Gastroesophageal sphincter (tissue), 4 donors: ENCODE measurements around the gene NEDD9. TPM values are rescaled to one million over a fixed set of nuclear protein-coding genes. Genes with fewer than 3 reads are reported as not detected.

ENCODE experiments used
- ATAC-seq: fragments of 150-250 bp; one replicate; pipeline ENCODE4 v1.9.1; 2016; ENCODE audit warnings: mild to moderate bottlenecking, moderate library complexity
- H3K27ac ChIP-seq, 4 donors: fragments of 200-600 bp; sonication (generic) in 3 of 4; 1 replicate in 3 of 4; 2 replicates in 1 of 4; pipeline ENCODE4 v1.5.1; 2016 to 2019
- H3K27me3 ChIP-seq: fragments of 200-600 bp; sonication (generic); one replicate; pipeline ENCODE4 v1.5.1; 2019
- H3K36me3 ChIP-seq, 2 donors: fragments of 200-600 bp; sonication (generic); one replicate each; pipeline ENCODE4 v1.5.1; 2019; ENCODE audit warnings: control low read depth in 1 of 2
- H3K4me1 ChIP-seq, 3 donors: fragments of 200-600 bp; sonication (generic); 1 replicate in 2 of 3; 2 replicates in 1 of 3; pipeline ENCODE4 v1.5.1; 2016 to 2019; ENCODE audit warnings: control low read depth in 2 of 3
- H3K4me3 ChIP-seq, 2 donors: fragments of 200-600 bp; sonication (generic); one replicate each; pipeline ENCODE4 v1.5.1; 2019; ENCODE audit warnings: mild to moderate bottlenecking in 1 of 2, moderate library complexity in 1 of 2
- H3K9me3 ChIP-seq, 3 donors: fragments of 200-600 bp; sonication (generic); one replicate each; pipeline ENCODE4 v1.5.1; 2017 to 2019; ENCODE audit warnings: control low read depth in 2 of 3
- CTCF ChIP-seq, 4 experiments: fragments of 200-600 bp in 2 of 4; fragments of 450-650 bp in 2 of 4; sonication (generic) in 1 of 4; IDR thresholded peaks; one replicate each; pipeline ENCODE4 v1.5.1; 2017 to 2019; ENCODE audit warnings: antibody characterized with exemption in 4 of 4, mild to moderate bottlenecking in 2 of 4, moderate library complexity in 2 of 4
- EP300 ChIP-seq: sonication (generic); formaldehyde crosslinking; IDR thresholded peaks from one replicate; pipeline ENCODE4 v1.6.1; 2017; ENCODE audit warnings: antibody characterized with exemption, mild to moderate bottlenecking
- POLR2A ChIP-seq, 2 donors: fragments of 450-650 bp; IDR thresholded peaks; one replicate each; pipeline ENCODE4 v1.6.1; 2017; ENCODE audit warnings: antibody characterized with exemption in 2 of 2, mild to moderate bottlenecking in 2 of 2, moderate library complexity in 1 of 2
- POLR2AphosphoS5 ChIP-seq: sonication (generic); formaldehyde crosslinking; IDR thresholded peaks from one replicate; pipeline ENCODE4 v1.6.1; 2017; ENCODE audit warnings: antibody characterized with exemption
- WGBS, 2 donors: methylation state at CpG; one replicate each; pipeline ENCODE4 v1.1.5; 2018; ENCODE audit warnings: low coverage in 1 of 2; 5-methylcytosine and 5-hydroxymethylcytosine counted together
- total RNA-seq, 4 donors: library from RNA; depleted of rRNA; stranded (reverse); fragments of >200 nt; gene quantifications; one replicate each; pipeline ENCODE4 v1.1.0, GENCODE V29; 2016

NEDD9 gene
- total RNA-seq, 4 donors from 2014 or later = 13.1 to 42.7 (median 26.7) TPM

GRCh38 chr6:11183761-11184362 lies 48.6 kb downstream of the NEDD9 start:
- Histone ChIP-seq H3K27ac (no peak overlapping the region), H3K9me3 (peaks cover 0 to 3% (median 0%) of the 10 kb centered on the region in 3 donors), H3K36me3 (peaks cover 0 to 52% of the 10 kb centered on the region in 2 donors), H3K27me3 (no peaks in the 10 kb centered on the region), H3K4me3 (no peak overlapping the region), H3K4me1 (peaks cover 0 to 11% (median 0%) of the 10 kb centered on the region in 3 donors)
- TF ChIP-seq POLR2A (IDR thresholded peaks at IDR 0.05) = no peak
- no peak for TF ChIP-seq POLR2AphosphoS5
- TF ChIP-seq CTCF (IDR thresholded peaks at IDR 0.05) = no peak
- no peak for TF ChIP-seq EP300
- 85 to 100% methylated on average over 2 to 3 of the region's 3 CpGs for WGBS, 2 donors
- ATAC-seq = no peak

GRCh38 chr6:11181478-11182136 lies 50.9 kb downstream of the NEDD9 start:
- 95 to 100% methylated on average over 3 of the region's 3 CpGs for WGBS, 2 donors
- H3K4me3 ChIP-seq = no peak overlapping the region
- TF ChIP-seq POLR2A (IDR thresholded peaks at IDR 0.05) (no peak), POLR2AphosphoS5 (no peak), EP300 (no peak), CTCF (IDR thresholded peaks at IDR 0.05) (no peak)
- ATAC-seq = no peak
- H3K27ac ChIP-seq = no peak overlapping the region
- H3K27me3 ChIP-seq = no peaks in the 10 kb centered on the region
- peaks cover 0 to 11% (median 0%) of the 10 kb centered on the region in 3 donors for H3K4me1 ChIP-seq
- H3K36me3 ChIP-seq = peaks cover 0 to 30% of the 10 kb centered on the region in 2 donors
- peaks cover 0 to 3% (median 0%) of the 10 kb centered on the region in 3 donors for H3K9me3 ChIP-seq

- H3K27ac ChIP-seq = no peak overlapping the region
- H3K4me1 ChIP-seq = no peaks in the 10 kb centered on the region
- peaks cover 0 to 3% (median 0%) of the 10 kb centered on the region in 3 donors for H3K9me3 ChIP-seq
- H3K36me3 ChIP-seq = peaks cover 0 to 10% of the 10 kb centered on the region in 2 donors
- TF ChIP-seq CTCF (IDR thresholded peaks at IDR 0.05) (no peak), POLR2AphosphoS5 (no peak), EP300 (no peak), POLR2A (IDR thresholded peaks at IDR 0.05) (no peak)
- no peaks in the 10 kb centered on the region for H3K27me3 ChIP-seq
- H3K4me3 ChIP-seq = no peak overlapping the region
- 69 to 75% methylated on average over 5 to 8 of the region's 8 CpGs for WGBS, 2 donors
- ATAC-seq = no peak
Measured at GRCh38 chr6:11179419-11180202, 52.9 kb downstream of the NEDD9 start.

GRCh38 chr6:11179088-11179418 lies 53.4 kb downstream of the NEDD9 start:
- no peak for TF ChIP-seq POLR2AphosphoS5
- no peaks in the 10 kb centered on the region for H3K4me1 ChIP-seq
- ATAC-seq = no peak

GRCh38 chr6:11177271-11177670 lies 55.2 kb downstream of the NEDD9 start:
- Histone ChIP-seq H3K4me1 (peaks cover 0 to 5% (median 5%) of the 10 kb centered on the region in 3 donors), H3K27ac (no peak overlapping the region), H3K4me3 (no peak overlapping the region), H3K36me3 (no peaks in the 10 kb centered on the region), H3K27me3 (no peaks in the 10 kb centered on the region), H3K9me3 (peaks cover 0 to 3% (median 0%) of the 10 kb centered on the region in 3 donors)
- WGBS, 2 donors = 94 to 100% methylated on average over 1 of the region's 1 CpG
- no peak for ATAC-seq
- TF ChIP-seq EP300 = no peak
- no peak for TF ChIP-seq POLR2AphosphoS5
- TF ChIP-seq CTCF (IDR thresholded peaks at IDR 0.05) = no peak

More at GRCh38 chr6:11179088-11179418, 53.4 kb downstream of the NEDD9 start:
- H3K27me3 ChIP-seq = no peaks in the 10 kb centered on the region
- H3K4me3 ChIP-seq = no peak overlapping the region
- 62 to 67% methylated on average over 3 to 6 of the region's 6 CpGs for WGBS, 2 donors
- no peak overlapping the region for H3K27ac ChIP-seq
- peaks cover 0 to 3% (median 0%) of the 10 kb centered on the region in 3 donors for H3K9me3 ChIP-seq
- H3K36me3 ChIP-seq = peaks cover 0 to 4% of the 10 kb centered on the region in 2 donors
